ENCODE measurements around the gene CREB3.
A peak's percentile ranks its signal among the peaks of the same experiment; 100 is the strongest.

The CREB3 gene

GRCh38 chr9:35763181-35763580 is 30.7 kb downstream of the CREB3 start:
- in situ Hi-C loops (cut with HindIII; ENCODE audit: low pct_unique_long_range_greater_than_20kb, low sequenced_read_pairs): no loop called here
- DNase-seq (ENCODE audit: low read depth in 1 of 2, low spot score in 1 of 2): no peak
- no peak for TF ChIP-seq JUND (IDR thresholded peaks at IDR 0.05; ENCODE audit: low read depth)

GRCh38 chr9:35763803-35764202 is 31.3 kb downstream of the CREB3 start:
- TF ChIP-seq JUND (IDR thresholded peaks at IDR 0.05; ENCODE audit: low read depth): no peak
- in situ Hi-C loops (cut with HindIII; ENCODE audit: low pct_unique_long_range_greater_than_20kb, low sequenced_read_pairs): no loop called here
- DNase-seq (ENCODE audit: low read depth in 1 of 2, low spot score in 1 of 2): no peak

GRCh38 chr9:35766997-35767396 is 34.5 kb downstream of the CREB3 start:
- TF ChIP-seq JUND (IDR thresholded peaks at IDR 0.05; ENCODE audit: low read depth): no peak
- DNase-seq (ENCODE audit: low read depth in 1 of 2, low spot score in 1 of 2): no peak
- in situ Hi-C loops (cut with HindIII; ENCODE audit: low pct_unique_long_range_greater_than_20kb, low sequenced_read_pairs): no loop called here

GRCh38 chr9:35767458-35767857 is 35.0 kb downstream of the CREB3 start:
- no peak for DNase-seq (ENCODE audit: low read depth in 1 of 2, low spot score in 1 of 2)
- in situ Hi-C loops (cut with HindIII; ENCODE audit: low pct_unique_long_range_greater_than_20kb, low sequenced_read_pairs): no loop called here
- TF ChIP-seq JUND (IDR thresholded peaks at IDR 0.05; ENCODE audit: low read depth): no peak

- TF ChIP-seq JUND (IDR thresholded peaks at IDR 0.05; ENCODE audit: low read depth): no peak
- in situ Hi-C loops (cut with HindIII; ENCODE audit: low pct_unique_long_range_greater_than_20kb, low sequenced_read_pairs): no loop called here
These were observed 37.3 kb downstream of the CREB3 start for GRCh38 chr9:35769763-35770162.

GRCh38 chr9:35771075-35771433 is 38.6 kb downstream of the CREB3 start:
- no peak for TF ChIP-seq JUND (IDR thresholded peaks at IDR 0.05; ENCODE audit: low read depth)
- no peak for DNase-seq (ENCODE audit: low read depth in 1 of 2, low spot score in 1 of 2)
- in situ Hi-C loops (cut with HindIII; ENCODE audit: low pct_unique_long_range_greater_than_20kb, low sequenced_read_pairs): no loop called here

More at GRCh38 chr9:35769763-35770162, 37.3 kb downstream of the CREB3 start:
- no peak for DNase-seq (ENCODE audit: low read depth in 1 of 2, low spot score in 1 of 2)

- TF ChIP-seq JUND (IDR thresholded peaks at IDR 0.05; ENCODE audit: low read depth): no peak
- DNase-seq (ENCODE audit: low read depth in 1 of 2, low spot score in 1 of 2): peak; percentile 26 to 82
- in situ Hi-C loops (cut with HindIII; ENCODE audit: low pct_unique_long_range_greater_than_20kb, low sequenced_read_pairs): no loop called here
These were observed 39.1 kb downstream of the CREB3 start for GRCh38 chr9:35771534-35771933.

- no peak for TF ChIP-seq JUND (IDR thresholded peaks at IDR 0.05; ENCODE audit: low read depth)
- no peak for DNase-seq (ENCODE audit: low read depth in 1 of 2, low spot score in 1 of 2)
- in situ Hi-C loops (cut with HindIII; ENCODE audit: low pct_unique_long_range_greater_than_20kb, low sequenced_read_pairs): no loop called here
These were observed 39.5 kb downstream of the CREB3 start for GRCh38 chr9:35771943-35772342.

GRCh38 chr9:35774907-35775635 is 42.6 kb downstream of the CREB3 start:
- DNase-seq (ENCODE audit: low read depth in 1 of 2, low spot score in 1 of 2): no peak
- in situ Hi-C loops (cut with HindIII; ENCODE audit: low pct_unique_long_range_greater_than_20kb, low sequenced_read_pairs): no loop called here
- no peak for TF ChIP-seq JUND (IDR thresholded peaks at IDR 0.05; ENCODE audit: low read depth)

- TF ChIP-seq JUND (IDR thresholded peaks at IDR 0.05; ENCODE audit: low read depth): no peak
- DNase-seq (ENCODE audit: low read depth in 1 of 2, low spot score in 1 of 2): no peak
- in situ Hi-C loops (cut with HindIII; ENCODE audit: low pct_unique_long_range_greater_than_20kb, low sequenced_read_pairs): no loop called here
These were observed 43.6 kb downstream of the CREB3 start for GRCh38 chr9:35776018-35776417.

- DNase-seq (ENCODE audit: low read depth in 1 of 2, low spot score in 1 of 2): no peak
- in situ Hi-C loops (cut with HindIII; ENCODE audit: low pct_unique_long_range_greater_than_20kb, low sequenced_read_pairs): no loop called here
- no peak for TF ChIP-seq JUND (IDR thresholded peaks at IDR 0.05; ENCODE audit: low read depth)
These were observed 46.0 kb downstream of the CREB3 start for GRCh38 chr9:35778496-35778895.

GRCh38 chr9:35781066-35781465 is 48.6 kb downstream of the CREB3 start:
- in situ Hi-C loops (cut with HindIII; ENCODE audit: low pct_unique_long_range_greater_than_20kb, low sequenced_read_pairs): no loop called here
- DNase-seq (ENCODE audit: low read depth in 1 of 2, low spot score in 1 of 2): no peak
- no peak for TF ChIP-seq JUND (IDR thresholded peaks at IDR 0.05; ENCODE audit: low read depth)

GRCh38 chr9:35783418-35783817 is 51.0 kb downstream of the CREB3 start:
- in situ Hi-C loops (cut with HindIII; ENCODE audit: low pct_unique_long_range_greater_than_20kb, low sequenced_read_pairs): no loop called here
- no peak for DNase-seq (ENCODE audit: low read depth in 1 of 2, low spot score in 1 of 2)
- TF ChIP-seq JUND (IDR thresholded peaks at IDR 0.05; ENCODE audit: low read depth): no peak

Measured in T47D (cell line).